Transverse colon (tissue), 4 donors: ENCODE data around the gene LCE7A.

ENCODE experiments used
- CTCF ChIP-seq, 5 experiments: fragments of 200-600 bp in 3 of 5; fragments of 450-650 bp in 2 of 5; sonication (generic) in 3 of 5; IDR thresholded peaks; 1 replicate in 2 of 5; 2 replicates in 3 of 5; pipeline ENCODE4 v1.5.1; 2016 to 2017; ENCODE audit warnings: antibody characterized with exemption in 5 of 5, inconsistent platforms in 3 of 5, mild to moderate bottlenecking in 2 of 5, moderate library complexity in 1 of 5
- EP300 ChIP-seq: sonication (generic); formaldehyde crosslinking; IDR thresholded peaks from one replicate; pipeline ENCODE4 v1.6.1; 2017; ENCODE audit warnings: antibody characterized with exemption, low read depth
- POLR2A ChIP-seq: fragments of 450-650 bp; IDR thresholded peaks from one replicate; pipeline ENCODE4 v1.6.1; 2016; ENCODE audit warnings: antibody characterized with exemption, mild to moderate bottlenecking, moderate library complexity
- POLR2AphosphoS5 ChIP-seq, 3 donors: sonication (generic); formaldehyde crosslinking; IDR thresholded peaks; one replicate each; pipeline ENCODE4 v1.6.1; 2016; ENCODE audit warnings: antibody characterized with exemption in 3 of 3

- TF ChIP-seq CTCF (IDR thresholded peaks at IDR 0.05) (no peak), POLR2AphosphoS5 (IDR thresholded peaks at IDR 0.05) (no peak), POLR2A (no peak), EP300 (no peak)
These were observed 42.8 kb downstream of the LCE7A start for GRCh38 chr1:152902636-152903035.
